ENCODE data around the gene CCL16.

CCL16 gene

DNA sequence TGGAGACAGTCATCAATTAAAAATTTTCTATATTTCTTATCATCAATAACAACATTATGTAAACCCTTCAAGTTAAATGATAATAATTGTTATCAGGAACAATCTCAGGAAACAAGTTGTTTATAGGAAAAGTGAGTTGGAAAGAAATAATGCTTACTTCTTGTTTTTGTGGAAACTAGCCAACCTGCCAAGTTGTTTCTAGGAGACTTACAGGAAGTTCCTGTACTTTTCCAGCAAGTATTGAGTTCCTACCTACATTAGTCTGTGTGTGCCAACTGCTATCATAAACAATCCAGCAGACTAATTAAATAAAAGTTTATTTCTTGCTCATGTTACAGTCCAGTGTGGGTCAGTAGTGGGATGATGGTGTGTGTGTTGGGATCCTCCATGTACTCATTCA lies 6.9 kb upstream of the CCL16 start:
- no peak overlapping the region for H2BK5ac ChIP-seq (ENCODE audit: low read length)
- no peak overlapping the region for H4K91ac ChIP-seq (ENCODE audit: low read depth, low read length, poor library complexity)

DNA sequence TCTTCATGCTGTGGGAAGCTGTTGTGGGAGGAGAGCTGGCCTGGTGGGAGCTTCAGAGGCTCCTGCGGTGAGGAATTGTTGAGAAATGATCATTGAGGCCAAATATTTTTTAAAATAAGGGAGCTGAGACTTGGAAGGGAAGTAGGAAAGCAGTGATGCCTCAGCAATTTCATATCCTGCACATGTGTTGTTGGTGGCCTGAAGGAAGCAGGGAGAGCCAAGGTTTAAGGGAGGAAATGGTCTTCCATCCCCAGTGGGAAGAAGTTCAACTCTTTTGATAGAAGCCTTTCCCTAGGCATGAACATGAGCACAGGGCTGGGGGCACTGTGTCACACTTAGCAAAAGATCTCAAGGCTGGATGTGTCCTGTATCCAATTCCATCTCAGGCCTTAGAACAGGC lies 5.3 kb upstream of the CCL16 start, which contains the start of gene CCL14:
TSS of gene CCL14 (minus strand) at position 87 of the 400 bp plus-strand sequence. CDS start at position 7, 80 bp downstream.
- no peaks in the 10 kb centered on the region for H3K9me3 ChIP-seq (replicated peaks in 1 of 2; ENCODE audit: control insufficient read depth in 2 of 2, insufficient read depth in 1 of 2, low read depth in 1 of 2, low read length in 2 of 2)

More for the DNA sequence above, 6.9 kb upstream of the CCL16 start:
- Histone ChIP-seq H2BK120ac (ENCODE audit: low read depth, low read length) (no peak overlapping the region), H3K18ac (ENCODE audit: low read length) (no peak overlapping the region), H3K9ac (ENCODE audit: low read depth, low read length, poor library complexity) (no peak overlapping the region), H3K36me3 (replicated peaks in 1 of 2; ENCODE audit: control insufficient read depth in 2 of 2, insufficient read depth in 2 of 2, low read length in 2 of 2) (no peaks in the 10 kb centered on the region), H2BK12ac (ENCODE audit: low read length) (no peak overlapping the region), H2BK15ac (ENCODE audit: low read length) (no peak overlapping the region), H3K14ac (ENCODE audit: low read length) (no peak overlapping the region), H3K4me1 (ENCODE audit: control insufficient read depth in 2 of 2, insufficient read depth in 1 of 2, low read depth in 1 of 2, low read length in 2 of 2) (no peaks in the 10 kb centered on the region), H3K27ac (replicated peaks; ENCODE audit: low read length) (no peak overlapping the region), H3K4me3 (ENCODE audit: low read length in 2 of 2) (no peak overlapping the region), H4K8ac (ENCODE audit: low read depth, low read length) (no peak overlapping the region), H2AFZ (ENCODE audit: low read length) (no peak overlapping the region), H3K23ac (ENCODE audit: low read depth, low read length, poor library complexity) (no peak overlapping the region), H3K4ac (ENCODE audit: low read length) (no peak overlapping the region), H3K79me1 (ENCODE audit: low read depth, low read length) (no peaks in the 10 kb centered on the region), H3K27me3 (ENCODE audit: control insufficient read depth in 3 of 3, insufficient read depth in 3 of 3, low read depth in 1 of 3, low read length in 3 of 3) (peaks cover 0 to 2% (median 0%) of the 10 kb centered on the region in 3 experiments), H3K9me3 (replicated peaks in 1 of 2; ENCODE audit: control insufficient read depth in 2 of 2, insufficient read depth in 1 of 2, low read depth in 1 of 2, low read length in 2 of 2) (no peaks in the 10 kb centered on the region), H2AK5ac (ENCODE audit: low read depth, low read length) (no peak overlapping the region), H3K4me2 (ENCODE audit: insufficient read depth, low read length, poor library complexity, severe bottlenecking) (no peak overlapping the region)
- no peak for DNase-seq (ENCODE audit: low spot score)

DNA sequence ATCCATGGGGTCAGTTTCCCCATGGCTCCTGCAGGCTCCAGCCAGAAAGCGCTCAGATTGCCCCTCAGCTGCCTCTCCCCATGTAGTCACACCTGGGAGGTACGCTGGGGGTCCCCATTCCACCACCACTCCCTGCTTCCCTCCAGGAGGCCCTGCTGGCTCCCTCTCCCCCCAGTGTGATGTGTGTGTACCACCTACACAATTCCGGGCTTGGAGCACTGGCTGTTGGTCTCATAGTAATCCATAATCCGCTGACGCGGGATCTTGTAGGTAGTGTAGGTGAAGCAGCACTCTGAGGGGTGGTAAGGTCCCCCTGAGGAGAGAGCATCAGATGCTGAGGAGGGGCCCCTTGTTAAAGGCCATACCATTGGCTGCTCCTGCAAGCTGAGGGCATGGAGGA lies 2.8 kb upstream of the CCL16 start:
- Histone ChIP-seq H2BK15ac (ENCODE audit: low read length) (no peak overlapping the region), H3K4me1 (ENCODE audit: control insufficient read depth in 2 of 2, insufficient read depth in 1 of 2, low read depth in 1 of 2, low read length in 2 of 2) (no peaks in the 10 kb centered on the region), H3K79me1 (ENCODE audit: low read depth, low read length) (no peaks in the 10 kb centered on the region), H2BK12ac (ENCODE audit: low read length) (no peak overlapping the region), H3K4me3 (ENCODE audit: low read length in 2 of 2) (no peak overlapping the region), H3K9ac (ENCODE audit: low read depth, low read length, poor library complexity) (no peak overlapping the region), H2AFZ (ENCODE audit: low read length) (no peak overlapping the region), H3K9me3 (replicated peaks in 1 of 2; ENCODE audit: control insufficient read depth in 2 of 2, insufficient read depth in 1 of 2, low read depth in 1 of 2, low read length in 2 of 2) (no peaks in the 10 kb centered on the region), H2BK5ac (ENCODE audit: low read length) (no peak overlapping the region), H3K27ac (replicated peaks; ENCODE audit: low read length) (no peak overlapping the region), H3K14ac (ENCODE audit: low read length) (peak overlapping the region; percentile 42), H3K23ac (ENCODE audit: low read depth, low read length, poor library complexity) (no peak overlapping the region), H4K91ac (ENCODE audit: low read depth, low read length, poor library complexity) (no peak overlapping the region), H2AK5ac (ENCODE audit: low read depth, low read length) (peak overlapping the region; percentile 23), H3K27me3 (ENCODE audit: control insufficient read depth in 3 of 3, insufficient read depth in 3 of 3, low read depth in 1 of 3, low read length in 3 of 3) (peaks cover 0 to 2% (median 0%) of the 10 kb centered on the region in 3 experiments), H3K36me3 (replicated peaks in 1 of 2; ENCODE audit: control insufficient read depth in 2 of 2, insufficient read depth in 2 of 2, low read length in 2 of 2) (no peaks in the 10 kb centered on the region), H4K8ac (ENCODE audit: low read depth, low read length) (no peak overlapping the region), H3K4me2 (ENCODE audit: insufficient read depth, low read length, poor library complexity, severe bottlenecking) (no peak overlapping the region), H2BK120ac (ENCODE audit: low read depth, low read length) (no peak overlapping the region), H3K4ac (ENCODE audit: low read length) (no peak overlapping the region), H3K18ac (ENCODE audit: low read length) (peak overlapping the region; percentile 2)
- no CpG with 5 or more reads among the region's 6 CpGs for WGBS, 2 donors (ENCODE audit: extremely low coverage in 2 of 2, insufficient read length in 2 of 2, insufficient replicate concordance in 1 of 2)
- no peak for DNase-seq (ENCODE audit: low spot score)

More for the DNA sequence above, 5.3 kb upstream of the CCL16 start, which contains the start of gene CCL14:
- WGBS, 2 donors (ENCODE audit: extremely low coverage in 2 of 2, insufficient read length in 2 of 2, insufficient replicate concordance in 1 of 2) = no CpG with 5 or more reads among the region's 1 CpG
- H2AFZ ChIP-seq (ENCODE audit: low read length) = no peak within 1 kb of the TSS
- no peaks in the 10 kb centered on the region for H3K4me1 ChIP-seq (ENCODE audit: control insufficient read depth in 2 of 2, insufficient read depth in 1 of 2, low read depth in 1 of 2, low read length in 2 of 2)
- no peak within 1 kb of the TSS for H2BK120ac ChIP-seq (ENCODE audit: low read depth, low read length)
- no peak within 1 kb of the TSS for H2BK15ac ChIP-seq (ENCODE audit: low read length)
- H2BK5ac ChIP-seq (ENCODE audit: low read length) = no peak within 1 kb of the TSS
- H2BK12ac ChIP-seq (ENCODE audit: low read length) = no peak within 1 kb of the TSS
- H3K9ac ChIP-seq (ENCODE audit: low read depth, low read length, poor library complexity) = no peak within 1 kb of the TSS
- H3K23ac ChIP-seq (ENCODE audit: low read depth, low read length, poor library complexity) = no peak within 1 kb of the TSS
- H3K36me3 ChIP-seq (replicated peaks in 1 of 2; ENCODE audit: control insufficient read depth in 2 of 2, insufficient read depth in 2 of 2, low read length in 2 of 2) = no peaks in the 10 kb centered on the region
- no peak within 1 kb of the TSS for H3K27ac ChIP-seq (replicated peaks; ENCODE audit: low read length)
- no peak within 1 kb of the TSS for H3K4ac ChIP-seq (ENCODE audit: low read length)
- H3K27me3 ChIP-seq (ENCODE audit: control insufficient read depth in 3 of 3, insufficient read depth in 3 of 3, low read depth in 1 of 3, low read length in 3 of 3) = peaks cover 0 to 2% (median 0%) of the 10 kb centered on the region in 3 experiments
- no peaks in the 10 kb centered on the region for H3K79me1 ChIP-seq (ENCODE audit: low read depth, low read length)
- H3K18ac ChIP-seq (ENCODE audit: low read length) = no peak within 1 kb of the TSS
- H3K4me2 ChIP-seq (ENCODE audit: insufficient read depth, low read length, poor library complexity, severe bottlenecking) = no peak within 1 kb of the TSS
- H3K14ac ChIP-seq (ENCODE audit: low read length) = no peak within 1 kb of the TSS
- H2AK5ac ChIP-seq (ENCODE audit: low read depth, low read length) = no peak within 1 kb of the TSS
- H3K4me3 ChIP-seq (ENCODE audit: low read length in 2 of 2) = no peak within 1 kb of the TSS
- H4K91ac ChIP-seq (ENCODE audit: low read depth, low read length, poor library complexity) = no peak within 1 kb of the TSS
- no peak within 1 kb of the TSS for H4K8ac ChIP-seq (ENCODE audit: low read depth, low read length)
- no peak for DNase-seq (ENCODE audit: low spot score)

DNA sequence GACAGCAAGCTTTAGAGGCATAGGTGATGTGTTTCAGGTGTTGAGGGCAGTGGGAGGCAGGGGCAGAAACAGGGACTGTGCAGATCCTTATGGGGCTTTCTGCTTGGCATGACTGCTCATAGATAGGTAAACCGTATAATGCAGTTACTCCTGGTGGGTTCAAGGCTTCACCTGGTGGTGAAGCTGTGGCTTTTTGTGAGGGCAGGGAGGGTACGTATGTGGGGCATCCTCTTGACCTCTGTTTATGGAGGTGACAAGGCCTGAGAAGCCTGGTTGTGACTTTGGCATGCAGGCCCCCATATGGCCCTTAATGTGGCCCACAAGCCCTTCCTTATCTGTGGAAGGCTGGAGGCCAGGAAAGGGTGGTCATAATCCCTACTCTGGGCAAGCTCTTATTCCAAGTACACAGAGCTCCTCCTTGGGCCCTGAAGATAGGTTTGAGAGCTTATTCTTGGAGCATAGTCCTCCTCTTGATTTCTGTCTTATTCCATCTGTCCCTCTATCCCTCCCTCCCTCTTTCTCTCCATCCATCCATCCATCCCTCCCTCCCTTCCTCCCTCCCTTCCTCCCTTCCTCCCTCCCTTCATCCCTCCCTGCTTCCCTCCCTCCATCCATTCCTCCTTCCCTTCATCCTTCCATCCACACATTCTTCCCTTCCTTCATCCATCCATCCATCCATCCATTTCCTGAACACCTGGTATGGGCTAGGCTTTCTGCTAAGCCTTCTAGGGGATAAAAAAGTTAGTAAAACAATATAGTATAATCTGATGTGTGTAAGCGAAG lies 1.3 kb upstream of the CCL16 start:
- H3K4me3 ChIP-seq (ENCODE audit: low read length in 2 of 2) = no peak overlapping the region

More for the DNA sequence above, 1.3 kb upstream of the CCL16 start:
- no peak overlapping the region for H2BK5ac ChIP-seq (ENCODE audit: low read length)
- no peak overlapping the region for H3K23ac ChIP-seq (ENCODE audit: low read depth, low read length, poor library complexity)
- H3K18ac ChIP-seq (ENCODE audit: low read length) = no peak overlapping the region
- no peaks in the 10 kb centered on the region for H3K79me1 ChIP-seq (ENCODE audit: low read depth, low read length)
- H3K4me2 ChIP-seq (ENCODE audit: insufficient read depth, low read length, poor library complexity, severe bottlenecking) = no peak overlapping the region
- no peak overlapping the region for H2BK12ac ChIP-seq (ENCODE audit: low read length)
- H3K14ac ChIP-seq (ENCODE audit: low read length) = no peak overlapping the region
- H3K27me3 ChIP-seq (ENCODE audit: control insufficient read depth in 3 of 3, insufficient read depth in 3 of 3, low read depth in 1 of 3, low read length in 3 of 3) = peaks cover 0 to 2% (median 0%) of the 10 kb centered on the region in 3 experiments
- H2AK5ac ChIP-seq (ENCODE audit: low read depth, low read length) = no peak overlapping the region
- H3K4ac ChIP-seq (ENCODE audit: low read length) = no peak overlapping the region
- H3K9ac ChIP-seq (ENCODE audit: low read depth, low read length, poor library complexity) = no peak overlapping the region
- no peak overlapping the region for H4K91ac ChIP-seq (ENCODE audit: low read depth, low read length, poor library complexity)
- no peak overlapping the region for H2BK120ac ChIP-seq (ENCODE audit: low read depth, low read length)
- H2AFZ ChIP-seq (ENCODE audit: low read length) = no peak overlapping the region
- H2BK15ac ChIP-seq (ENCODE audit: low read length) = no peak overlapping the region
- WGBS, 2 donors (ENCODE audit: extremely low coverage in 2 of 2, insufficient read length in 2 of 2, insufficient replicate concordance in 1 of 2) = no CpG with 5 or more reads among the region's 3 CpGs
- H3K27ac ChIP-seq (replicated peaks; ENCODE audit: low read length) = no peak overlapping the region
- H4K8ac ChIP-seq (ENCODE audit: low read depth, low read length) = no peak overlapping the region
- no peaks in the 10 kb centered on the region for H3K4me1 ChIP-seq (ENCODE audit: control insufficient read depth in 2 of 2, insufficient read depth in 1 of 2, low read depth in 1 of 2, low read length in 2 of 2)
- DNase-seq (ENCODE audit: low spot score) = no peak
- no peaks in the 10 kb centered on the region for H3K36me3 ChIP-seq (replicated peaks in 1 of 2; ENCODE audit: control insufficient read depth in 2 of 2, insufficient read depth in 2 of 2, low read length in 2 of 2)
- no peaks in the 10 kb centered on the region for H3K9me3 ChIP-seq (replicated peaks in 1 of 2; ENCODE audit: control insufficient read depth in 2 of 2, insufficient read depth in 1 of 2, low read depth in 1 of 2, low read length in 2 of 2)
